ENCODE results near the gene TSPAN18. TPM values are rescaled to one million over a fixed set of nuclear protein-coding genes. Genes with fewer than 3 reads are reported as not detected.

TSPAN18 gene
- total RNA-seq, 1 experiment from 2014 or later: 1.8 TPM

- H3K9ac ChIP-seq (ENCODE audit: low read length): no peak overlapping the region
- H3K4me3 ChIP-seq (ENCODE audit: low read length): no peak overlapping the region
- H3K4me2 ChIP-seq (ENCODE audit: low read depth, low read length, poor library complexity, severe bottlenecking): no peak overlapping the region
- DNase-seq: no peak
- no peak overlapping the region for H3K27ac ChIP-seq (ENCODE audit: low read length)
- H3K9me2 ChIP-seq (replicated peaks; ENCODE audit: insufficient read depth, low read length): no peaks in the 10 kb centered on the region
- H3K36me3 ChIP-seq (ENCODE audit: insufficient read depth, low read length): no peaks in the 10 kb centered on the region
- no peaks in the 10 kb centered on the region for H3K79me2 ChIP-seq (ENCODE audit: low read length)
- H4K20me1 ChIP-seq (ENCODE audit: insufficient read depth, low read depth, low read length): no peaks in the 10 kb centered on the region
- H3K9me3 ChIP-seq (ENCODE audit: low read length): no peaks in the 10 kb centered on the region
- H3K4me1 ChIP-seq (ENCODE audit: low read length): no peaks in the 10 kb centered on the region
- H3K27me3 ChIP-seq (ENCODE audit: low read length): no peaks in the 10 kb centered on the region
- no peak overlapping the region for H2AFZ ChIP-seq (ENCODE audit: low read length)
Observed at GRCh38 chr11:44980533-44981427, 254.0 kb downstream of the TSPAN18 start.

Other genes starting within 250 kb of the TSPAN18 start
- gene CD82, start 161.3 kb upstream of the TSPAN18 start, total RNA-seq (2014; rRNA removed; shearing (Covaris generic); ENCODE audit: low replicate concordance): 22.2 and 39.5 TPM in 2 replicates
- gene TP53I11, start 223.9 kb downstream of the TSPAN18 start, total RNA-seq (2014; rRNA removed; shearing (Covaris generic); ENCODE audit: low replicate concordance): 0.34 and 0.72 TPM in 2 replicates

Measured in Karpas-422 (cell line).